Stimulated activated CD4-positive, alpha-beta T cell treated with anti-CD3 and anti-CD28 coated beads, Interleukin-1b, Interleukin-23, amount 100 ng/mL, for 24 hours (primary cell): ENCODE data around the gene ACVR1B.
A peak's percentile ranks its signal among the peaks of the same experiment; 100 is the strongest.
"Not testable (repeated sequence)": the region's sequence is repeated elsewhere in the genome, so short reads cannot be mapped to it uniquely, and the experiment has no call there.

Source experiments
- DNase-seq, 4 experiments: peaks; one replicate each; pipeline ENCODE4 v3.0.0-alpha.2; 2020; ENCODE audit warnings: low read depth in 4 of 4, low spot score in 1 of 4

ACVR1B gene

GRCh38 chr12:51969643-51970042, 18.1 kb downstream of the ACVR1B start:
- DNase-seq, result no peak

DNA sequence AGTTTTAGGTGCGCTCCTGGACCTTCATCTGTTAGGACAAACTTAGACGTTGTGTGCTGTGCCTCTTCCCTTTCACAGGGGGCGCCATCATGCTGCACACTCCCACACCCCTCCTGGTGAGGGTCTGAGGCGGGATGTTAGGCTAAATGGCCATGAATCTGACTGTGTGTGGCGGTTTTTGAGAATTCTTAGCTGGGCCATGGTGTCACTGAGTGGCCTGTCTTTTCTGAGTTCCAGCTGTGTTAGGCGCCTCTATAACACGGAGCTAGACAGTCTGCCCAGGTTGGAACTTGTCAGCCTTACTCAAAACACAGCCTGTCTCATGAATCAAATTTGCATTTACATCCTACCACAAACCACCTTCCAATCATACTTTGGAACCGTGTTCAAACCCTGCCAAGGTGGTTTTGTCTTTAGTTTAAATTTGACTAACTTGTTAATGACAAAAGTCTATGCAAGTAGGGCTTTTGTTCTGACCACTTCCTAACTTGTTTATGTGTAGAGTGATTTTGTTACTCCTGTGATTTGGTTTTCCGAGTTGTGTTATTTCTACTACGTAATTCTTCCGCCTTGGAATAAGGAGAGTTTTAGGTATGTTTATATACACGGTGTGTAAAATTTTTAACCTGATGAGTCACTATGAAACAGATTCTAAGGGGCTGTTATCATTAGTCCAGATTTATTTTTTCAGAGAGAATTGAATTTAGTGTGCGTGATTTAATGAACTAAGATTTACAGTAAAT, 19.6 kb downstream of the ACVR1B start:
- DNase-seq, result peak in 2 of 4 experiments; percentile 23 to 45

- DNase-seq, result no peak
These were observed 20.4 kb downstream of the ACVR1B start for GRCh38 chr12:51971679-51972421.

DNA sequence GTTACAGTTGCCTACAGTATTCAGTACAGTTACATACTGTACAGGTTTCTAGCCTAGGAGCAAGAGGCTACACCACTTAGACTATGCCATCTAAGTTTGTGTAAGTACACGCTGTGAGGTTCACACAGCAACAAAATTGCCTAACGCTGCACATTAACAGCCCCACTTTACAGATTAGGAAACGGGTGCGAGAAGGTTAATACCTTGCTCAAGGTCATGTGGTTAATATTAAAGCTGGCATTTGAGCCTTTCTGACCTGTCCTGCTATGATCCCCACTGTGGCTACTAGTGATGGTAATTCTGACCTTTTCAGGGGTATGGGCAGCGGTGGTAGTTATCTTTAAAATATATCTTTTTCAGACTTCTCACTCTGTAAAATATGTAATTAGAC, 20.9 kb downstream of the ACVR1B start:
- DNase-seq, result no peak

GRCh38 chr12:51972849-51973273, 21.4 kb downstream of the ACVR1B start:
- peak in 1 of 4 experiments; percentile 61 for DNase-seq

DNA sequence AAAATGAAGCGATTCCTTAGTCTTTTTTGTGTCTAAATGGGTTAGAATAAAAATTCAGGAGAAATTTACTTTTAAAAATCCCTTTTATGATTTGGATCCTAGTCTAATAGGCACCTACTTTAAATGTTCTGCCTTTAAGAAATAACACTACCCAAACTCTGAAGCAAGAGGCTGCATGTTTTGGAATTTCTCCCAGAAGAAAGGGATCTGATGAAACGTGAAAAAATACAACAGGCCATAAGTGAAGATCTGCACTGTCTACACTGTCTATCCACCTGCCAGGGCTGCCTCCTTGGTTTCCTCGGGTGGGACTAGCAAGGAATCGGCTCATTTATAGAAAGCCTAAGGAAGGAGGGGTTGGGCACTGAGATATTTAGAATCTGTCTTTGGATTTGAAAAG, 22.1 kb downstream of the ACVR1B start:
- no peak for DNase-seq

DNA sequence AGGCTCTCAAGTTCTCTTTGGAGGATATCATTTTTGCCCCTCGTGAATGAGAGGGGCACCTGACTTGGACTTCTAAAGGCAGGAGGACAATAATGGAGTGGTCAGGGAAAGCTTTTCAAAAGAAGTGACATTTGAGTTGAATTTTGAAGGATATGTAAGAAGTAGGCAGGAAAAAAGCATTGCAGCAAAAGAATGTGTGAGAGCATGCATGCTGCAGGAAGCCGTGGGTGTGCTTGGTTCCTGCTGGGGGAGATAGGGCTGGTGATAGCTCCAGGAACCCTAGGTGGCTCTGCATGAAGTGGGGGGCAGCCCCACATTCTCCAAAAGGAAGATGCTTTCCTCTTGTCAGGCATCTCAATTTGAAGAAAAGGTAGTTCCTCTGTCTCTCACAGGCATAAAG, 23.1 kb downstream of the ACVR1B start:
- no peak for DNase-seq

- DNase-seq, result no peak
These were observed 23.7 kb downstream of the ACVR1B start for GRCh38 chr12:51975196-51975595.

GRCh38 chr12:51976376-51977160, 25.1 kb downstream of the ACVR1B start:
- DNase-seq, result no peak

GRCh38 chr12:51977320-51977753, 25.8 kb downstream of the ACVR1B start:
- DNase-seq, result no peak

GRCh38 chr12:51979306-51979705, 27.8 kb downstream of the ACVR1B start:
- not testable (repeated sequence) for DNase-seq

DNA sequence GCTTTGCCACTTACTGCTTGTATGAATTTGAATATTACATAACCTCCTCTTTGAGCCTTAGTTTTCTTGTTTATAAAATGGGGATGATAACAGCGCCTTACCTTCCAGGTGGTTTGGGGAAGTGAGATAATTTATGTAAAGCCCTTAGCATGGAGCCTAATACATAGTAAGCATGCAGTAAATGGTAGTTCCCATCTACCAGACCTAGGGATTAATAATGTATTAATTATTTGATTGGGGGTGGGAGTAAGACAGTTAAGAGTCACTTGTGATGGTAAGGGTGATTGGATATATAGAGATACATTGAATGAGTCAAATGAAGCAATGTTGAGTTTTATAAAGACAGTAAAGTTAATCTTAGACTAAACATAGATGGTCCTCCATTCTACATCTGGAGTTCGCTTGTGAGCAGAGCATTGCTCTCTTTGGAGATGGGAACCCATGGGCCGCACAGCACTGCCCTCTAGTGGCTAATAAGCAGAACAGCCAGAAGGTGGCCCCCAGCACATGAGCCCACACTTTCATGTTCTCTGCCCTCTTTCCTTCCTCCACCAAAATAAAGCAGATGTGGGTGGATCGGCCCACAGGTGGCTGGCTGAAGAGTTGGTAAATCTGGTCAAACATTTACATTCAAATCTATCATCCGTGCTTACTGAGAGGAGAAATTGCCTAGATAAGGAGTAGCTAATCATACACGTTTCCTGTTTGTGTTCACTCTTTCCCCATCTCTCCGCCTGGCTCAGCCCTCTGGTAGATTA, 28.7 kb downstream of the ACVR1B start:
- DNase-seq, result peak in 3 of 4 experiments; percentile 33 to 50 (median 37)

GRCh38 chr12:51980809-51981127, 29.3 kb downstream of the ACVR1B start:
- DNase-seq, result no peak

DNA sequence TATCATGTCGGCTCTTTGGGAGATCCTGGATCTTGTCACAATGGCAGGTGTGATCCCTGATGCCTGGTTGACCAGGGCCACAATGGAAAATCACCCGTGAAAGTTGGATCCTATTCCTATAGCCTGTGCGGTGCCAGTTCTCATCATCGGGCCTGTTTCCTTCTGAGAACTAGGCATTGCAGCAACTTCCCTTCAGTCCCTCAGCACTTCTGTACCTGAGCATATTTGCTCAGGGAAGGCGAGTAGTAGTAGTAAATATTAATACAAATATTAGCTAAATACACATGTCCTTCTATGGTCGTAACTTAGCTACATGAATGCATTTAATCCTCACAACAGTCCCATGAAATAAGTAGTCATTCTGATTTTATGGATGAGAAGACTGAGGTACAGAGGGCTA, 33.2 kb downstream of the ACVR1B start:
- DNase-seq, result no peak

GRCh38 chr12:51985154-51985835, 33.8 kb downstream of the ACVR1B start:
- no peak for DNase-seq

GRCh38 chr12:51986834-51987233, 35.3 kb downstream of the ACVR1B start:
- DNase-seq, result no peak

GRCh38 chr12:51992246-51992645, 40.7 kb downstream of the ACVR1B start:
- DNase-seq, result no peak

DNA sequence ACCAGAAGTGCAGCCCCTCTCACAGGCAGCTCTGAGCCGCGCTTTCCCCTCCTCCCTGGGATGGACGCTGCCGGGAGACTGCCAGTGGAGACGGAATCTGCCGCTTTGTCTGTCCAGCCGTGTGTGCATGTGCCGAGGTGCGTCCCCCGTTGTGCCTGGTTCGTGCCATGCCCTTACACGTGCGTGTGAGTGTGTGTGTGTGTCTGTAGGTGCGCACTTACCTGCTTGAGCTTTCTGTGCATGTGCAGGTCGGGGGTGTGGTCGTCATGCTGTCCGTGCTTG, 43.0 kb downstream of the ACVR1B start:
- no peak for DNase-seq

GRCh38 chr12:51994959-51995358, 43.5 kb downstream of the ACVR1B start:
- no peak for DNase-seq

- no peak for DNase-seq
These were observed 45.6 kb downstream of the ACVR1B start for GRCh38 chr12:51997136-51997535.

DNA sequence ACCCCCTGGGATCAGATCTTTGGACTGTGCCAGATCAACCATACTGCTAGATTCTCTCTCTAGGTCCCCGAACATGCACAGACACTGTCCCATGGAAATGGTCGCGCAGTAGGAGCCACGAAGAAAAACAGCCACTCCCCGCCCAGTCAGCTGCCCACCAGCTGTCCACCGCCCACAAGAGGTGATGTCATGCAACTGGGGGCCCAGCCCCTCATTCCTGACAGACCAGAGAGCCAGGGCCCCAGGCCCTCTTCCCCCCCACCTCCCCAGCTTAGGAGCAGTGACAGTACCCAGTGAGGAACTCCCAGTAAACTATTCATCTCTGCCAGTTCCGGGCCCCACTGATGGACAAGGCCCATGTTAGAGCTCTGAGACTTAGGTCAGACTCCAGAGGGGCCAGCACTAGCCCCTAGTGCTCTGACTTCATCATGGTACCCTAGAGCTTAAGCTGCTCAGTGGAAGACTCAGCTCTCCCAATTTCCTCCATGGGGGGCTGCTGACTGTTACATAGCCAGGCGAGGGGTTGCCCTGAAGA, 51.6 kb downstream of the ACVR1B start:
- DNase-seq, result no peak
